B cell (primary cell): ENCODE results near the gene PGAM5. TPM values are rescaled to one million over a fixed set of nuclear protein-coding genes. Genes with fewer than 3 reads are reported as not detected.

Experiments
- ATAC-seq: fragments of 200-7000 bp; cut with Tn5 transposase; one replicate; pipeline ENCODE4 v1.10.0; 2021; ENCODE audit warnings: low read depth, mild to moderate bottlenecking, moderate number of reproducible peaks, moderate library complexity
- CTCF ChIA-PET: fragments of 350-600 bp; sonication (Branson Sonifier 250); formaldehyde crosslinking; loops from one replicate; lab custom pipeline; 2021; ENCODE audit warnings: antibody characterized with exemption, inconsistent platforms; lab: Charles Lee
- POLR2A ChIA-PET: fragments of 350-600 bp; sonication (Branson Sonifier 250); formaldehyde crosslinking; loops from one replicate; lab custom pipeline; 2021; ENCODE audit warnings: antibody characterized with exemption; lab: Charles Lee
- DNase-seq: peaks from one replicate; pipeline ENCODE4 v3.0.0; 2013
- H2AFZ ChIP-seq: 2 replicates; pipeline ENCODE4 v1.6.1; 2012; ENCODE audit warnings: mild to moderate bottlenecking, low read depth, low read length; ENCODE audit not compliant: insufficient read depth, poor library complexity, severe bottlenecking
- H3K27ac ChIP-seq, 2 donors: 1 replicate in 1 of 2; 2 replicates in 1 of 2; pipeline ENCODE4 v1.5.1; 2012 to 2013; ENCODE audit warnings: low read length in 2 of 2, mild to moderate bottlenecking in 2 of 2, moderate library complexity in 1 of 2
- H3K27me3 ChIP-seq, 4 experiments: fragments of 200-600 bp in 1 of 4; sonication (generic) in 1 of 4; replicated peaks in 1 of 4; 1 replicate in 2 of 4; 2 replicates in 2 of 4; pipeline versions ENCODE4 v1.6.1 to v1.7.0; 2013 to 2016; ENCODE audit warnings: low read length in 3 of 4, mild to moderate bottlenecking in 2 of 4, mixed read lengths in 1 of 4, moderate library complexity in 1 of 4; ENCODE audit not compliant: insufficient read depth in 4 of 4, control insufficient read depth in 3 of 4; ENCODE audit errors: control extremely low read depth in 1 of 4
- H3K36me3 ChIP-seq, 2 experiments: replicated peaks in 1 of 2; 1 replicate in 1 of 2; 2 replicates in 1 of 2; pipeline versions ENCODE4 v1.6.1 to v1.7.1; 2013; ENCODE audit warnings: low read length in 1 of 2; ENCODE audit not compliant: insufficient read depth in 2 of 2, control insufficient read depth in 1 of 2; ENCODE audit errors: control extremely low read depth in 1 of 2, extremely low read depth in 1 of 2
- H3K4me1 ChIP-seq, 2 donors: fragments of 200-600 bp in 1 of 2; sonication (generic) in 1 of 2; 1 replicate in 1 of 2; 2 replicates in 1 of 2; pipeline versions ENCODE4 v1.5.1 to v1.6.1; 2013 to 2017; ENCODE audit warnings: low read length in 2 of 2; ENCODE audit not compliant: control insufficient read depth in 2 of 2, insufficient read depth in 2 of 2
- H3K4me2 ChIP-seq: replicated peaks from 2 replicates; pipeline ENCODE3; 2012; ENCODE audit warnings: mild to moderate bottlenecking, low read depth, low read length; ENCODE audit not compliant: poor library complexity, severe bottlenecking
- H3K4me3 ChIP-seq, 5 experiments: fragments of 200-600 bp in 1 of 5; sonication (generic) in 1 of 5; 1 replicate in 3 of 5; 2 replicates in 2 of 5; pipeline versions ENCODE4 v1.5.1 to v1.7.0; 2011 to 2016; ENCODE audit warnings: low read length in 4 of 5, mild to moderate bottlenecking in 4 of 5, low read depth in 2 of 5, control low read depth in 1 of 5, moderate library complexity in 1 of 5; ENCODE audit not compliant: insufficient read depth in 1 of 5; ENCODE audit errors: control extremely low read depth in 1 of 5, extremely low read depth in 1 of 5
- H3K79me2 ChIP-seq: fragments of 200-600 bp; sonication (generic); one replicate; pipeline ENCODE4 v1.6.0; 2016; ENCODE audit warnings: low read length; ENCODE audit not compliant: control insufficient read depth, insufficient read depth
- H3K9ac ChIP-seq: fragments of 200-600 bp; sonication (generic); 2 replicates; pipeline ENCODE4 v1.6.1; 2017; ENCODE audit warnings: mild to moderate bottlenecking, low read length, moderate library complexity
- H3K9me3 ChIP-seq, 3 donors: one replicate each; pipeline versions ENCODE4 v1.6.1 to v1.7.1; 2013; ENCODE audit warnings: low read length in 2 of 3; ENCODE audit not compliant: control insufficient read depth in 2 of 3, insufficient read depth in 1 of 3; ENCODE audit errors: control extremely low read depth in 1 of 3
- H4K20me1 ChIP-seq: 2 replicates; pipeline ENCODE4 v1.6.0; 2012; ENCODE audit warnings: mild to moderate bottlenecking, low read length; ENCODE audit not compliant: insufficient read depth, control insufficient read depth, poor library complexity, severe bottlenecking
- H3K27ac Mint-ChIP-seq: one replicate; pipeline ENCODE4 v1.8.0; 2021; ENCODE audit warnings: mixed read lengths
- H3K27me3 Mint-ChIP-seq: one replicate; pipeline ENCODE4 v1.8.0; 2021; ENCODE audit warnings: mixed read lengths
- H3K4me1 Mint-ChIP-seq: one replicate; pipeline ENCODE4 v1.8.0; 2021; ENCODE audit warnings: mixed read lengths
- H3K4me3 Mint-ChIP-seq: one replicate; pipeline ENCODE4 v1.8.0; 2021; ENCODE audit warnings: mixed read lengths
- H3K9me3 Mint-ChIP-seq: one replicate; pipeline ENCODE4 v1.8.0; 2022; ENCODE audit warnings: mixed read lengths; ENCODE audit not compliant: insufficient read depth
- EZH2 ChIP-seq: IDR thresholded peaks from 2 replicates; pipeline ENCODE4 v1.6.1; 2012; ENCODE audit warnings: borderline replicate concordance, low read depth, mild to moderate bottlenecking, moderate library complexity, low read length; ENCODE audit not compliant: insufficient read depth, poor library complexity, severe bottlenecking
- WGBS: methylation state at CpG from one replicate; pipeline ENCODE4 v1.1.5; 2013; ENCODE audit warnings: missing lambda C conversion rate; ENCODE audit not compliant: insufficient coverage; 5-methylcytosine and 5-hydroxymethylcytosine counted together
- intact Hi-C: fragments of 100-400 bp; cut with micrococcal nuclease; formaldehyde crosslinking; loops from one replicate; pipeline ENCODE4 v1.10.0; 2022
- polyA plus RNA-seq: library from polyadenylated mRNA; depleted of rRNA; stranded (reverse); fragments of >200 nt; gene quantifications from 2 replicates; pipeline ENCODE4 v1.2.3, GENCODE V29; 2012
- total RNA-seq, 2 donors: library from RNA; stranded (reverse); fragments of 120-200 nt in 1 of 2; gene quantifications; 1 replicate in 1 of 2; 2 replicates in 1 of 2; pipeline versions ENCODE4 v1.2.3 to v1.2.4, GENCODE V29; 2013 to 2022
- TF ChIP-seq, protein P1 (sequence below): fragments of 200-600 bp; IDR thresholded peaks from one replicate; pipeline ENCODE4 v1.8.0; 2022; ENCODE audit warnings: antibody characterized with exemption, mild to moderate bottlenecking

The PGAM5 gene
- total and polyA plus RNA-seq, 2 donors (not counting 1 experiment from before 2014, with no cell fraction given): 14.6 to 29.9 TPM

DNA sequence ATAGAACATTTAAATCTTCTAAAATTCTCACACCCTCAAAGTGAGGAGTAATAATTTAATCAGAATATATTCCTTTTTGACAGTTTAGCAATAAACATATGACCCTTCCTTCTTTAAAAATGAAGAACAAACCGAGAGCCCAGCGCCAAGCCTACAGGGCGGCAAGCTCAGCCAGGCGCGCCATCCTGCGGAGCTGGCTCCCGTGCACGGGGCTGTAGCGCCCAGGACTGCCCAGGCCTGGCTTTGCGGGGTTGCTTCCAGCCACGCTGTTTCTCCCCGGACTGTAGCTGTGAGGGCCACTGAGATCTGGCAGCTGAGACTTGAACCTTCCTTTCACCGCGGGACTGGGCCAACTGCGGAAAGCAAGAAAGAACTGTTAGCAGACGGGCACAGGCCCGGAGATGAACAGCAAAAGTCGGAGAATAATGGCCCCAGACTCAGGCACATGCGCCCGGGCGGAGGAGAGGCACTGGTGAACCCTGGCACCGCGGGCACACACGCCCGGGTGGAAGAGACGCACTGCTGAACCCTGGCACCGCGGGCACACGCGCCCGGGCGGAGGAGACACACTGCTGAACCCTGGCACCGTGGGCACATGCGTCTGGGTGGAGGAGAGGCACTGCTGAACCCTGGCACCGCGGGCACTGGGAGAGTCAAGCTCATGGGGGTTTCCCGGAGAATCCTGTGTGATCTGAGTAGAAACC lies 16.6 kb downstream of the PGAM5 start:
- Histone ChIP-seq H3K36me3 (peaks cover 1 to 81% of the 10 kb centered on the region in 2 experiments), H3K9me3 (no peaks in the 10 kb centered on the region), H3K4me3 (no peak overlapping the region), H3K4me1 (no peaks in the 10 kb centered on the region), H3K27ac (no peak overlapping the region), H3K27me3 (no peaks in the 10 kb centered on the region), H4K20me1 (peaks cover 6% of the 10 kb centered on the region), H3K79me2 (peaks cover 14% of the 10 kb centered on the region), H3K9ac (no peak overlapping the region), H2AFZ (no peak overlapping the region), H3K4me2 (no peak overlapping the region)
- Mint-ChIP-seq H3K4me1 (no peaks in the 10 kb centered on the region), H3K4me3 (no peak overlapping the region), H3K27me3 (no peaks in the 10 kb centered on the region), H3K9me3 (no peaks in the 10 kb centered on the region), H3K27ac (no peak overlapping the region)
- no peak for DNase-seq
- WGBS: 98% methylated on average over 36 of the region's 37 CpGs
- POLR2A ChIA-PET: no interaction called here
- no peak for ATAC-seq
- intact Hi-C loops: no loop called here
- no peak for TF ChIP-seq EZH2
- TF ChIP-seq, protein P1, sequence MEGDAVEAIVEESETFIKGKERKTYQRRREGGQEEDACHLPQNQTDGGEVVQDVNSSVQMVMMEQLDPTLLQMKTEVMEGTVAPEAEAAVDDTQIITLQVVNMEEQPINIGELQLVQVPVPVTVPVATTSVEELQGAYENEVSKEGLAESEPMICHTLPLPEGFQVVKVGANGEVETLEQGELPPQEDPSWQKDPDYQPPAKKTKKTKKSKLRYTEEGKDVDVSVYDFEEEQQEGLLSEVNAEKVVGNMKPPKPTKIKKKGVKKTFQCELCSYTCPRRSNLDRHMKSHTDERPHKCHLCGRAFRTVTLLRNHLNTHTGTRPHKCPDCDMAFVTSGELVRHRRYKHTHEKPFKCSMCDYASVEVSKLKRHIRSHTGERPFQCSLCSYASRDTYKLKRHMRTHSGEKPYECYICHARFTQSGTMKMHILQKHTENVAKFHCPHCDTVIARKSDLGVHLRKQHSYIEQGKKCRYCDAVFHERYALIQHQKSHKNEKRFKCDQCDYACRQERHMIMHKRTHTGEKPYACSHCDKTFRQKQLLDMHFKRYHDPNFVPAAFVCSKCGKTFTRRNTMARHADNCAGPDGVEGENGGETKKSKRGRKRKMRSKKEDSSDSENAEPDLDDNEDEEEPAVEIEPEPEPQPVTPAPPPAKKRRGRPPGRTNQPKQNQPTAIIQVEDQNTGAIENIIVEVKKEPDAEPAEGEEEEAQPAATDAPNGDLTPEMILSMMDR: no peak
- CTCF ChIA-PET: no interaction called here

DNA sequence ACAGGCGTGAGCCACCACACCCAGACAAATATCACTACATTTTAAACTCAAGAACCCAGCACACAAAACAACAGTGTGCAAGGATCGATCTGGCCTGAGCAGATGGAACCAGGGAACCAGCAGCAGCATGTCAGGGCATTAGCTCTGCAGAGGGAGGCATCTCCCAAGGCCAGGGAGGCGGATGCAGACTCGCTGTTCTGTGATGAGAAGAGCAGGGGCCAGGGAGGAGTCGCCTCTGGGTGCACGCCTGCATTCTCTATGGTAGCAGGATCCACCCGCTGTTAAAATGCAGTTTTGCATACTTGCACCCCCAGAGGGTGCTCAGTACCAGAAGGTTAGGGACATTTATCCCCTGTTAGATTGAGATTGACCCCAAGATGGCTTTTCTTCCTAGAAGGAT lies 17.9 kb downstream of the PGAM5 start:
- POLR2A ChIA-PET: no interaction called here

More for the DNA sequence above, 17.9 kb downstream of the PGAM5 start:
- peaks cover 6% of the 10 kb centered on the region for H4K20me1 ChIP-seq
- CTCF ChIA-PET: no interaction called here
- no peak for TF ChIP-seq EZH2
- TF ChIP-seq, protein P1: no peak
- 98% methylated on average over 7 of the region's 7 CpGs for WGBS
- peaks cover 10% of the 10 kb centered on the region for H3K79me2 ChIP-seq
- H3K4me3 Mint-ChIP-seq: no peak overlapping the region
- no peak overlapping the region for H2AFZ ChIP-seq
- H3K4me1 Mint-ChIP-seq: no peaks in the 10 kb centered on the region
- no peak overlapping the region for H3K27ac ChIP-seq
- H3K36me3 ChIP-seq: peaks cover 1 to 81% of the 10 kb centered on the region in 2 experiments
- H3K27me3 ChIP-seq: no peaks in the 10 kb centered on the region
- H3K9ac ChIP-seq: no peak overlapping the region
- DNase-seq (no peak), ATAC-seq (no peak)
- H3K9me3 Mint-ChIP-seq: no peaks in the 10 kb centered on the region
- no peaks in the 10 kb centered on the region for H3K4me1 ChIP-seq
- H3K4me3 ChIP-seq: no peak overlapping the region
- no peaks in the 10 kb centered on the region for H3K27me3 Mint-ChIP-seq
- H3K27ac Mint-ChIP-seq: no peak overlapping the region
- no peak overlapping the region for H3K4me2 ChIP-seq
- no peaks in the 10 kb centered on the region for H3K9me3 ChIP-seq
- intact Hi-C loops: no loop called here
